ENCODE results near the gene CLMN.
"Not testable (repeated sequence)": the region's sequence is repeated elsewhere in the genome, so short reads cannot be mapped to it uniquely, and the experiment has no call there.

The CLMN gene

DNA sequence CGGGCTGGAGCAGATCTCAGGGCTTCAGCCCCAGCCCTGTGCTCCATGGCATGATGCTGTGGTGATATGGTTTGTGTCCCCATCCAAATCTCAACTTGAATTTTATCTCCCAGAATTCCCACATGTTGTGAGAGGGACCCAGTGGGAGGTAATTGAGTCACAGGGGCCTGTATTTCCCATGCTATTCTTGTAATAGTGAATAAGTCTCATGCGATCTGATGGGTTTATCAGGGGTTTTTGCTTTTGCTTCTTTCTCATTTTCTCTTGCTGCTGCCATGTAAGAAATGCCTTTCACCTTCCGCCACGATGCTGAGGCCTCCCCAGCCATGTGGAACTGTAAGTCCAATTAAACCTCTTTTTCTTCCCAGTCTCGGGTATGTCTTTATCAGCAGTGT is 36.7 kb downstream of the CLMN start:
- not testable (repeated sequence) for H3K9me3 ChIP-seq (ENCODE audit: control insufficient read depth, low read length); H3K4me3 ChIP-seq (ENCODE audit: extremely low read depth, insufficient read depth, low read length, poor library complexity, severe bottlenecking); H3K4me1 ChIP-seq (ENCODE audit: control insufficient read depth, insufficient read depth, low read length, poor library complexity, severe bottlenecking); H3K36me3 ChIP-seq (ENCODE audit: control insufficient read depth, insufficient read depth, low read length); H3K27ac ChIP-seq (ENCODE audit: low read depth, low read length, severe bottlenecking)
- 67% methylated on average over 1 of the region's 5 CpGs; no CpG with 5 or more reads in 1 of the 2 experiments for WGBS, 2 experiments (ENCODE audit: insufficient coverage in 2 of 2)

DNA sequence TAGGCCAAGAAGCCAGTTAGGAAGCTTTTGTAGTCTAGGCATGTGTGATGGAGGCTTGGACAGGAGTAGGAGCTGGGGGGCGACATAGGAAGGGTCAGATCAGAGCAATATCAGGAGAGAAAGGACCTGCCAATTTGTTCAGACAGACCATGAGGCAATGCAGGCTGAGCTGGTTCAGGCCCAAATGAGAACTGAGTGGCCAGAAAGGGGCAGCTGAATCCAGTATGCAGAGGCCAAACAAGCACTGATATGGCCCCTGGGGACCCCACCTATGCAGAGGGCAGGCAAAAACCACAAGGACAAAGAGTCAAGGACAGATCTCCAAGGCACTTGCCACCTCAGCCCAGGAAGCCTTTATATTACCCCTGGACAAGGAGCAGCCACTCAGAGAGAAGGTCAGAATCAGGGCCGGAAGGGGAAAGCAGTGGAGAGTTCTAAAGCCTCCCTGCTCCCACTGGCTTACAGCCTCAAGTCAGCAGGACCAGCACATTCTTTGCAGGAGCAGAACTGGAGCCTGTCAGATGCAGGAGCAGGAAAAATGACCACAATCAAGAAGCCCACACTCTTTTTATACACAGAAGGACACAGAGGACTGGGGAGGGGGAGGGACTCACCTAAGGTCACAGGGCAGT is 37.2 kb downstream of the CLMN start:
- Histone ChIP-seq H3K36me3 (ENCODE audit: control insufficient read depth, insufficient read depth, low read length) (no peaks in the 10 kb centered on the region), H3K4me3 (ENCODE audit: extremely low read depth, insufficient read depth, low read length, poor library complexity, severe bottlenecking) (no peak overlapping the region), H3K4me1 (ENCODE audit: control insufficient read depth, insufficient read depth, low read length, poor library complexity, severe bottlenecking) (no peaks in the 10 kb centered on the region), H3K9me3 (ENCODE audit: control insufficient read depth, low read length) (no peaks in the 10 kb centered on the region), H3K27ac (ENCODE audit: low read depth, low read length, severe bottlenecking) (no peak overlapping the region)
- 36 to 86% methylated on average over 1 to 2 of the region's 2 CpGs for WGBS, 2 experiments (ENCODE audit: insufficient coverage in 2 of 2)

- Histone ChIP-seq H3K4me3 (ENCODE audit: extremely low read depth, insufficient read depth, low read length, poor library complexity, severe bottlenecking) (no peak overlapping the region), H3K4me1 (ENCODE audit: control insufficient read depth, insufficient read depth, low read length, poor library complexity, severe bottlenecking) (no peaks in the 10 kb centered on the region), H3K9me3 (ENCODE audit: control insufficient read depth, low read length) (no peaks in the 10 kb centered on the region), H3K27ac (ENCODE audit: low read depth, low read length, severe bottlenecking) (no peak overlapping the region), H3K36me3 (ENCODE audit: control insufficient read depth, insufficient read depth, low read length) (no peaks in the 10 kb centered on the region)
- no CpG with 5 or more reads among the region's 4 CpGs for WGBS, 2 experiments (ENCODE audit: insufficient coverage in 2 of 2)
Measured at GRCh38 chr14:95281560-95282176, 38.0 kb downstream of the CLMN start.

GRCh38 chr14:95275494-95275893 is 44.2 kb downstream of the CLMN start:
- Histone ChIP-seq H3K36me3 (ENCODE audit: control insufficient read depth, insufficient read depth, low read length) (no peaks in the 10 kb centered on the region), H3K4me1 (ENCODE audit: control insufficient read depth, insufficient read depth, low read length, poor library complexity, severe bottlenecking) (no peaks in the 10 kb centered on the region), H3K9me3 (ENCODE audit: control insufficient read depth, low read length) (no peaks in the 10 kb centered on the region), H3K27ac (ENCODE audit: low read depth, low read length, severe bottlenecking) (no peak overlapping the region), H3K4me3 (ENCODE audit: extremely low read depth, insufficient read depth, low read length, poor library complexity, severe bottlenecking) (no peak overlapping the region)
- 93 to 94% methylated on average over 3 to 7 of the region's 7 CpGs for WGBS, 2 experiments (ENCODE audit: insufficient coverage in 2 of 2)

- Histone ChIP-seq H3K36me3 (ENCODE audit: control insufficient read depth, insufficient read depth, low read length) (no peaks in the 10 kb centered on the region), H3K9me3 (ENCODE audit: control insufficient read depth, low read length) (no peaks in the 10 kb centered on the region), H3K4me3 (ENCODE audit: extremely low read depth, insufficient read depth, low read length, poor library complexity, severe bottlenecking) (no peak overlapping the region), H3K27ac (ENCODE audit: low read depth, low read length, severe bottlenecking) (no peak overlapping the region), H3K4me1 (ENCODE audit: control insufficient read depth, insufficient read depth, low read length, poor library complexity, severe bottlenecking) (no peaks in the 10 kb centered on the region)
- 98 to 100% methylated on average over 3 to 5 of the region's 6 CpGs for WGBS, 2 experiments (ENCODE audit: insufficient coverage in 2 of 2)
Measured at GRCh38 chr14:95274874-95275273, 44.8 kb downstream of the CLMN start.

DNA sequence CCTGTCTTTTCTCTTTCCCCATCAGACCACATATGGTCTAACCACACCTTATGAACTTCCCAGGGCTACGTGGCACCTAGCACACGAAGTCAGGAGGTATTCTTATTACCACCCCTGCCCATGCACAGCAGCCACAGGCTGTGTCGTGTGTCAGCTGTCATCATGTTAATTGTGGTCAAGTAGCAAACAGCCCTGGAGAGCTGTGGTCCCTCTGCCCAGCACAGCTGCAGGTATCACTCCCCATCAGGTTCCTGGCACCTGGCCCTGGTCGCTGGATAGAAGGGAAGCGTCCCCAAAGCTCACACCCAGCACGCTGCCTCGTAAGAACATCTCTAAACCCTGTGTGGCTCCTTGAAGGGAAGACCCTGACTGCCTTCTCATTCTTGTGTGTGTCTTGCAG is 45.4 kb downstream of the CLMN start:
- no peak overlapping the region for H3K4me3 ChIP-seq (ENCODE audit: extremely low read depth, insufficient read depth, low read length, poor library complexity, severe bottlenecking)
- H3K9me3 ChIP-seq (ENCODE audit: control insufficient read depth, low read length), result no peaks in the 10 kb centered on the region
- WGBS, 2 experiments (ENCODE audit: insufficient coverage in 2 of 2), result 95 to 96% methylated on average over 3 to 7 of the region's 7 CpGs
- no peaks in the 10 kb centered on the region for H3K36me3 ChIP-seq (ENCODE audit: control insufficient read depth, insufficient read depth, low read length)
- H3K27ac ChIP-seq (ENCODE audit: low read depth, low read length, severe bottlenecking), result no peak overlapping the region
- H3K4me1 ChIP-seq (ENCODE audit: control insufficient read depth, insufficient read depth, low read length, poor library complexity, severe bottlenecking), result no peaks in the 10 kb centered on the region

- WGBS, 2 experiments (ENCODE audit: insufficient coverage in 2 of 2), result 87 to 90% methylated on average over 10 to 13 of the region's 17 CpGs
- no peak overlapping the region for H3K27ac ChIP-seq (ENCODE audit: low read depth, low read length, severe bottlenecking)
- H3K4me3 ChIP-seq (ENCODE audit: extremely low read depth, insufficient read depth, low read length, poor library complexity, severe bottlenecking), result no peak overlapping the region
- no peaks in the 10 kb centered on the region for H3K9me3 ChIP-seq (ENCODE audit: control insufficient read depth, low read length)
- no peaks in the 10 kb centered on the region for H3K36me3 ChIP-seq (ENCODE audit: control insufficient read depth, insufficient read depth, low read length)
- H3K4me1 ChIP-seq (ENCODE audit: control insufficient read depth, insufficient read depth, low read length, poor library complexity, severe bottlenecking), result no peaks in the 10 kb centered on the region
Measured at GRCh38 chr14:95273001-95273978, 46.4 kb downstream of the CLMN start.

DNA sequence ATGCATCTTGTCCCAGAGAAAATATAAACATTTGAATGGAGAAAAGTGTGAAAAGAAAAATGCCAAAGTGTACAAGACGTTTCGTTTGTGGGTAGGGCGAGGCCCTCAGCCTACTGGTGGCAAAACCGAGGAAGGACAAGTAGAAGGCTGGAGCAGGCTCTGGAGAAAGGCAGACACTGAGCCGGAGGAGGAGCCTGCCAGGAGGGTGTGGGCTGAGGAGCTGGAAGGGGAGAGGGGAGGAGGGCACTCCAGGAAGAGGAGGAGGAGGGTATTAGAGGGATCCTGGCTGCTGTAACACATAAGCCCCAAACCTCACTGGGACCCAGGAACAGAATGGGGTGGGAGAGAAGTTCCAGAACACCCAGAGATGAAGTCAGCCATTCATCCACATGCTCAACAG is 47.7 kb downstream of the CLMN start:
- Histone ChIP-seq H3K9me3 (ENCODE audit: control insufficient read depth, low read length) (peaks cover 1% of the 10 kb centered on the region), H3K36me3 (ENCODE audit: control insufficient read depth, insufficient read depth, low read length) (no peaks in the 10 kb centered on the region), H3K4me3 (ENCODE audit: extremely low read depth, insufficient read depth, low read length, poor library complexity, severe bottlenecking) (no peak overlapping the region), H3K27ac (ENCODE audit: low read depth, low read length, severe bottlenecking) (no peak overlapping the region), H3K4me1 (ENCODE audit: control insufficient read depth, insufficient read depth, low read length, poor library complexity, severe bottlenecking) (no peaks in the 10 kb centered on the region)
- WGBS, 2 experiments (ENCODE audit: insufficient coverage in 2 of 2), result 87 to 92% methylated on average over 4 to 5 of the region's 5 CpGs

GRCh38 chr14:95270203-95270602 is 49.5 kb downstream of the CLMN start:
- Histone ChIP-seq H3K4me3 (ENCODE audit: extremely low read depth, insufficient read depth, low read length, poor library complexity, severe bottlenecking) (no peak overlapping the region), H3K36me3 (ENCODE audit: control insufficient read depth, insufficient read depth, low read length) (no peaks in the 10 kb centered on the region), H3K4me1 (ENCODE audit: control insufficient read depth, insufficient read depth, low read length, poor library complexity, severe bottlenecking) (peaks cover 10% of the 10 kb centered on the region), H3K9me3 (ENCODE audit: control insufficient read depth, low read length) (peaks cover 7% of the 10 kb centered on the region), H3K27ac (ENCODE audit: low read depth, low read length, severe bottlenecking) (no peak overlapping the region)
- 80 to 93% methylated on average over 1 to 2 of the region's 2 CpGs for WGBS, 2 experiments (ENCODE audit: insufficient coverage in 2 of 2)

DNA sequence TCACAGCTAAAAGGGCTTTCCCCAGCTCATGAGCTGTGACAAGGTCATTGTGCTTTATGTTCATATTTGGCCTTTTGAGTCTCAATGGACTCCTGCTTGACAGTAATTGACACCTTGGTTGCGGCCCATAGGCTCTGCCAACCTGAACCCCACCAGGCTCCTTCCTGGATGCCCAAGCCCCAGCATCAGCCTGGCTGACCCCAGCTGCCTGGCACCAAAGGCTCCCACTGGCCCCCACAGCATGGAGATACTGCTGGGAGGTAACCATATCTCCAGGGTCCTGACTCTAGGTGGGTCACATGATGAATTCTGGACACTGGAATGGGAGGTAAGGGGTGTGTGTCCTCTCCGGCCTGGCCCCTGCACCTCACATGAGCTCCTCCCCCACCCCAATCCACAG is 50.2 kb downstream of the CLMN start:
- no peak overlapping the region for H3K27ac ChIP-seq (ENCODE audit: low read depth, low read length, severe bottlenecking)
- WGBS, 2 experiments (ENCODE audit: insufficient coverage in 2 of 2), result 100% methylated on average over 1 of the region's 2 CpGs
- no peak overlapping the region for H3K4me3 ChIP-seq (ENCODE audit: extremely low read depth, insufficient read depth, low read length, poor library complexity, severe bottlenecking)
- H3K9me3 ChIP-seq (ENCODE audit: control insufficient read depth, low read length), result peaks cover 7% of the 10 kb centered on the region
- no peaks in the 10 kb centered on the region for H3K36me3 ChIP-seq (ENCODE audit: control insufficient read depth, insufficient read depth, low read length)
- peaks cover 11% of the 10 kb centered on the region for H3K4me1 ChIP-seq (ENCODE audit: control insufficient read depth, insufficient read depth, low read length, poor library complexity, severe bottlenecking)
